BJ (cell line): ENCODE results near the gene UBE2J1. TPM values are rescaled to one million over a fixed set of nuclear protein-coding genes. Genes with fewer than 3 reads are reported as not detected.

Source experiments
- CTCF ChIA-PET: fragments of 350-600 bp; formaldehyde crosslinking; extraction: SDS; loops from one replicate; lab custom pipeline; 2021; ENCODE audit warnings: antibody characterized with exemption, inconsistent platforms; lab: Yijun Ruan, JAX
- POLR2A ChIA-PET: fragments of 300-600 bp; sonication (Branson Sonifier 250); formaldehyde crosslinking; extraction: SDS; loops from one replicate; lab custom pipeline; 2021; ENCODE audit warnings: antibody characterized with exemption; lab: Charles Lee
- DNase-seq: peaks from one replicate; pipeline ENCODE4 v3.0.0-alpha.2; 2011; ENCODE audit warnings: low read depth
- H3K27me3 ChIP-seq: 2 replicates; pipeline ENCODE4 v1.6.0; 2011; ENCODE audit warnings: low read length; ENCODE audit not compliant: control insufficient read depth, insufficient read depth
- H3K36me3 ChIP-seq: 2 replicates; pipeline ENCODE4 v1.5.1; 2011; ENCODE audit warnings: low read length; ENCODE audit not compliant: control insufficient read depth, insufficient read depth
- H3K4me3 ChIP-seq: 2 replicates; pipeline ENCODE4 v1.5.1; 2011; ENCODE audit warnings: low read depth, mild to moderate bottlenecking, control low read depth, low read length
- polyA plus RNA-seq: library from polyadenylated mRNA; depleted of rRNA; stranded (reverse); fragments of >200 nt; gene quantifications from 2 replicates; pipeline ENCODE4 v1.2.3, GENCODE V29; 2011
- TF ChIP-seq, protein P1 (sequence below): IDR thresholded peaks from 2 replicates; pipeline ENCODE4 v1.5.1; 2011; ENCODE audit warnings: low read depth, mild to moderate bottlenecking, control low read depth, inconsistent platforms, low read length, moderate library complexity; ENCODE audit not compliant: insufficient read depth

UBE2J1 gene
- polyA plus RNA-seq, 1 experiment = 27.1 TPM

- no peak for DNase-seq
- peaks cover 4% of the 10 kb centered on the region for H3K36me3 ChIP-seq
- TF ChIP-seq, protein P1, sequence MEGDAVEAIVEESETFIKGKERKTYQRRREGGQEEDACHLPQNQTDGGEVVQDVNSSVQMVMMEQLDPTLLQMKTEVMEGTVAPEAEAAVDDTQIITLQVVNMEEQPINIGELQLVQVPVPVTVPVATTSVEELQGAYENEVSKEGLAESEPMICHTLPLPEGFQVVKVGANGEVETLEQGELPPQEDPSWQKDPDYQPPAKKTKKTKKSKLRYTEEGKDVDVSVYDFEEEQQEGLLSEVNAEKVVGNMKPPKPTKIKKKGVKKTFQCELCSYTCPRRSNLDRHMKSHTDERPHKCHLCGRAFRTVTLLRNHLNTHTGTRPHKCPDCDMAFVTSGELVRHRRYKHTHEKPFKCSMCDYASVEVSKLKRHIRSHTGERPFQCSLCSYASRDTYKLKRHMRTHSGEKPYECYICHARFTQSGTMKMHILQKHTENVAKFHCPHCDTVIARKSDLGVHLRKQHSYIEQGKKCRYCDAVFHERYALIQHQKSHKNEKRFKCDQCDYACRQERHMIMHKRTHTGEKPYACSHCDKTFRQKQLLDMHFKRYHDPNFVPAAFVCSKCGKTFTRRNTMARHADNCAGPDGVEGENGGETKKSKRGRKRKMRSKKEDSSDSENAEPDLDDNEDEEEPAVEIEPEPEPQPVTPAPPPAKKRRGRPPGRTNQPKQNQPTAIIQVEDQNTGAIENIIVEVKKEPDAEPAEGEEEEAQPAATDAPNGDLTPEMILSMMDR = no peak
- ChIA-PET POLR2A (no interaction called here), CTCF (interaction anchor here (1.5 kb wide), 1 partner anchor 16 kb away, joined by 3 read pairs; no protein-coding TSS in a partner anchor)
- H3K27me3 ChIP-seq = no peaks in the 10 kb centered on the region
- no peak overlapping the region for H3K4me3 ChIP-seq
Measured at GRCh38 chr6:89339565-89339964, 13.0 kb downstream of the UBE2J1 start.

GRCh38 chr6:89335164-89335563 is 17.4 kb downstream of the UBE2J1 start:
- no peak overlapping the region for H3K4me3 ChIP-seq
- no peaks in the 10 kb centered on the region for H3K27me3 ChIP-seq
- POLR2A ChIA-PET = no interaction called here
- CTCF ChIA-PET = interaction anchor here (0.6 to 1.1 kb wide), 3 partner anchors 14 to 1114 kb away, joined by 3 to 4 read pairs (median 3); no protein-coding TSS in a partner anchor
- H3K36me3 ChIP-seq = no peaks in the 10 kb centered on the region
- TF ChIP-seq, protein P1 = no peak
- DNase-seq = no peak

DNA sequence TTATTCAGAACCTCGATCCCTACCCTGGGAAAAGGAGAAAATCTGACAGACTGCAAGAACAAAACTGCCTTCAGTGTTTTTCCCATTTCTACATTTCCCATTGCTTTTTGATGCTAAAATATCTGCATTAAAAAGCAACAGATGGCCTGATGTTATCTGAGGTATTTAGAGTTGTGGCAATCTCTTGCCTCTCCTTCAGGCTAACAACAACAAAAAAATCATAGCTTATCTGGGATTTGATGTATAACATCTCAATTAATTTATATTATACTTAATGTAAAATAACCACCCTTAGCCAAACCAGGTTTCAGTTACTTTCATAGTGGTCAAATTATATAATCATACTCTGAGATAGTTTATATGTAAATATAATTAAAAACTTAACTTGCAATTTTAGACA is 21.6 kb downstream of the UBE2J1 start:
- no peak overlapping the region for H3K4me3 ChIP-seq
- ChIA-PET POLR2A (interaction anchor here (0.5 kb wide), 1 partner anchor 15 kb away, joined by 10 read pairs; no protein-coding TSS in a partner anchor), CTCF (no interaction called here)
- no peak for DNase-seq
- 0 out of 2 replicates have a peak, but pooled peaks cover 2% of the 10 kb centered on the region for H3K36me3 ChIP-seq
- TF ChIP-seq, protein P1 = no peak
- H3K27me3 ChIP-seq = no peaks in the 10 kb centered on the region

DNA sequence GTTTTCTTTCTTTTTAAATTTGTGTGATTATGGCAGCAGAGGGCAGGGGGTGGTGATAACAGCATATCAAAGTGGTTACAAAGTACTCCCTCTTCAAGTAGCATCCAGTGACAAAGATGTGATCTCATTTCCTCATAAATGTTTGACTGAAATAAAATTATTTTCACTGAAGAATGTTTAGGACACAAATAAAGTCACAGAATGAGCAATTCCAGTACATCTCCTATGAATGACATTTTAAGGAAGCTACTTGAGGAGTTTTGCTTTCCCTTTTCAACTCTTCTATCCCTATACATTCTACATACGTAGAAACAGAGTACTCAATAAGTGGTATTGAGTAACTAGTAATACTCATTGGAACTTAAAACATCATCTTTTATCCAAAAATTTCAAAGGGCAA is 23.5 kb downstream of the UBE2J1 start:
- DNase-seq = no peak
- ChIA-PET CTCF (interaction anchor here (0.6 kb wide), 1 partner anchor 470 kb away, joined by 3 read pairs; no protein-coding TSS in a partner anchor), POLR2A (no interaction called here)
- no peak overlapping the region for H3K4me3 ChIP-seq
- TF ChIP-seq, protein P1 = no peak
- 0 out of 2 replicates have a peak, but pooled peaks cover 2% of the 10 kb centered on the region for H3K36me3 ChIP-seq
- no peaks in the 10 kb centered on the region for H3K27me3 ChIP-seq

- CTCF ChIA-PET = interaction anchor here (3.0 kb wide), 1 partner anchor 13 kb away, joined by 6 read pairs; no protein-coding TSS in a partner anchor
Measured at GRCh38 chr6:89324304-89324703, 28.2 kb downstream of the UBE2J1 start.

More at GRCh38 chr6:89324304-89324703, 28.2 kb downstream of the UBE2J1 start:
- POLR2A ChIA-PET = no interaction called here
- Histone ChIP-seq H3K4me3 (no peak overlapping the region), H3K36me3 (0 out of 2 replicates have a peak, but pooled peaks cover 2% of the 10 kb centered on the region), H3K27me3 (no peaks in the 10 kb centered on the region)
- no peak for DNase-seq
- TF ChIP-seq, protein P1 = no peak
